HG03025 (cell line): ENCODE results near the gene CARD14.

Source experiments
- ATAC-seq: cut with Tn5 transposase; IDR thresholded peaks from one replicate; pipeline ENCODE4 v1.9.1; 2021; ENCODE audit warnings: mild to moderate bottlenecking, moderate library complexity; ENCODE audit not compliant: unreplicated experiment, low FRiP score

CARD14 gene

GRCh38 chr17:80169784-80170500 is at the start of gene CARD14:
CARD14 (plus strand) TSS chr17:80170030; CDS start chr17:80181439, 11,409 bp downstream.
- ATAC-seq = no peak

DNA sequence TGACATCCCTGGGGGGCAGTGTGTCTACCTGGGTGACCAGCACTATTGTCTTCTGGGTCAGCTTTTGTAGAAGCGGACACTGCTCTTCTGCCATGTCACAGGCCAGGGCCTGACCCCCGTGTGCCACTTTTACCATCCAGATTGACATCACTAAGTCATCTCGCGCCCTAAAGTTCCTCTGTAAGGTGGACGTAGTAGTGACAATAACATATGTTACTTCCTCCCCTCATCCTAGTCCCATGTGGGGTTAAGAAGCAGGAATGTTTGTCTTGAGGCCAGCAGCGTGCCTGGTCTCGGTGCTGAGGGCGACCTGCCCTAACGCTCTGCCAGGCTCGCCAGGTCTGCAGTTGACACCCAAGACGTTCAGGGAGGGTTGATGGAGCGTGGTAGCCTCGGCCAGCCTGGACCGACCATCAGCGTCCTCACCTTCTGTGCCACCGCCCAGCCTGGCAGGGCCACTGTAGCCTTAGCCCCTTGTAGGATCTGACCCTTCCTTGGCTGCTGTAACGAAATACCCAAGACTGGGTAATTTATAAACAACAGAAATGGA is 47.7 kb upstream of the CARD14 start:
- no peak for ATAC-seq

DNA sequence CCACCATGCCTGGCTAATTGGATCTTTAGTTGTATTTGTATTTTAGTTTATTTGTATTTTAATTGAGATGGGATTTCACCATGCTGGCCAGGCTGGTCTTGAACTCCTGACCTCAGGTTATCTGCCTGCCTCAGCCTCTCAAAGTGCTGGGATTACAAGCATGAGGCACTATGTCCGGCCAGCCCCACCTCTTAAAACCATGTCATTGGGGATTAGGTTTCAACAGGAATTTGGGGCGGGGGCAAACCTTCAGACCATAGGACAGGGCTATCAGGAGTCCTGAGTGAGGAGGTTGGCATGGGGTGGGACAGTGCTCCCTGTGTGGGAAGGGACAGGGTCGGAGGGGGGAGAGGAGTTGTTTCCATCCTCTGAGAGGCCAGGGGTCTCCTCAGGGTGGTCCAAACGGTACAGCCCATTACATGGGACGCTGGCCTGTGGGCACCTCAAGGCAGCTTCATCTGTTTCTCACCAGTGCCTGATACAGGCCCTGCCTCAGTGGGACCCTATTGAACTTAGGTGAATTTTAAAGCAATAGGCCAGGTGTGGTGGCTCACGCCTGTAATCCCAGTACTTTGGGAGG is 46.8 kb upstream of the CARD14 start:
- no peak for ATAC-seq

GRCh38 chr17:80123791-80124190 is 46.0 kb upstream of the CARD14 start:
- no peak for ATAC-seq

GRCh38 chr17:80124351-80124981 is 45.4 kb upstream of the CARD14 start:
- no peak for ATAC-seq

DNA sequence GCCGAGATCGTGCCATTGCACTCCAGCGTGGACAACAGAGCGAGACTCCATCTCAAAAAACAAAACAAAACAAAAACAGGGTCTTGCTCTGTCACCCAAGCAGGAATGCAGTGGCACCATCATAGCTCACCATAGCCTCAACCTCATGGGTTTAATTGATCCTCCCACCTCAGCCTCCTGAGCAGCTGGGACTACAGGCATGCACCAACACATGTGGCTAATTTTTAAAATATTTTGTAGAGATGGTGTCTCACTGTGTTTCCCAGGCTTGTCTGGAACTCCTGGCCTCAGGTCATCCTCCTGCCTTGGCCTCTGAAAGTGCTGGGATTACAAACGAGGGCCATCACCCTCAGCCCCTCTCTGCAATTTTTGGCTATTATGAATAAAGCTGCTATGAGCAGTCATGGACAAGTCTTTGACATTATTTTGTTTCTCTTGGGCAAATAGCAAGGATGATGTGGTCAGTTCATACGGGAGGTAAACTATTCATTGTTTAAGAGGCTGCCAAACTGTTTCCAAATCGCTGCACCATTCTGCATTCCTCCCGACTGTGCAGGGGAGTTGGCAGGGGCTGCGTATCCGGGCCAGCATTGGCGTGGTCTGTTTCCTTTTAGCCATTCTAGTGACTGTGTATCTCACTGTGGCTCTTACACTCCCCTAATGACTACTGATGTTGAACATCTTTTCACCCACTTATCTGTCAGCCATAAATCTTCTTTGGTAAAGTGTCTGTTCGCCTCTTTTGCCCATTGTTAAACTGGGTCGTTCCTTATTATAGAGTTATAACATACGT is 44.0 kb upstream of the CARD14 start:
- no peak for ATAC-seq

- no peak for ATAC-seq
Measured at GRCh38 chr17:80126449-80126715, 43.4 kb upstream of the CARD14 start.

GRCh38 chr17:80129006-80129565 is 40.7 kb upstream of the CARD14 start:
- ATAC-seq = no peak

DNA sequence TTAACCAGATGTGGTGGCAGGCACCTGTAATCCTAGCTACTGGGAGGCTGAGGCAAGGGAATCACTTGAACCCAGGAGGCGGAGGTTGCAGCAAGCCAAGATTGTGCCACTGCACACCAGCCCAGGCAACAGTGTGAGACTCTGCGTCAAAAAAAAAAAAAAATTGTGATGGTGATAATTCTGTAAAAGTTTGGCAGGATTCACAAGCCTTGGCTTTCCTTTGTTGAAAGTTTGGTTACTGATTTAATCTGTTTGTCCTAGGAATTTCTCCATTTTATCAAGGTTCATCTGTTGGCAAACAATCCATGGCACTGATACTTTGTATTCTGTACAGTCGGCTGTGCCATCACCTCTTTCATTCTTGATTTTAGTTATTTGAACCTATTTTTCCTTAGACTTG is 38.8 kb upstream of the CARD14 start:
- no peak for ATAC-seq

DNA sequence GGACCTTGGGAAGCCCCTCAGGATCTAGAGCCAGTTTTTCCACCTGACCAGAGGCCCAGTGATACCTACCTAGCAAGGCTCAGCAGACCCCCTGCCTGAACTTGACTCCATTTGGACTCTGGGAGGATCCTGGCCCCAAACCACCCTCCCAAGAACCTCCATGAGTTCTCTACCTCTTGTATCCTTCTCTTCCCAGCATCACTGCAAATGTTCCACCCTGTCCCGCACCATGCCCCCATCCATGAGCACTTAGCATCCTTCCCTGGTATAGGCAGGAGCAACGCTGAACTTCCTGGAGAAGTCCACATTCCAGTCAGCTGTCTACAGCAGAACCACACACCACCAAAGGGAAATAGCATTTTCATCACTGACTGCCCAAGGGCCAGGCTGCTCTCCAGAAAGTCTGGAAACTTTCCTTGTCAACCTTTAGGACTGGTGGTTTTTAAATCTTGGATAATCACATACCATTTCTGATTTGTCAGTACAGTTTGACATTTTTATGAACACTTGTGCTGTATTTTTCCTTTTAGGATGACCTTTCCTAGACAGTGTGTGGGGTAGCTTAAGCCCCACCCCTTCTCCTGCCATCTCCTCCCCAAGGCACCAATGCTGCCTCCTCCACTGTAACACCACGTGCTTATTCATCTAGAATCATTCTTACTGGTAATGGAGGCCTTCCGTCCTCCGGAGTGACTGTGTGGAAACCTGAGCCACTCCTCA is 36.8 kb upstream of the CARD14 start:
- no peak for ATAC-seq

DNA sequence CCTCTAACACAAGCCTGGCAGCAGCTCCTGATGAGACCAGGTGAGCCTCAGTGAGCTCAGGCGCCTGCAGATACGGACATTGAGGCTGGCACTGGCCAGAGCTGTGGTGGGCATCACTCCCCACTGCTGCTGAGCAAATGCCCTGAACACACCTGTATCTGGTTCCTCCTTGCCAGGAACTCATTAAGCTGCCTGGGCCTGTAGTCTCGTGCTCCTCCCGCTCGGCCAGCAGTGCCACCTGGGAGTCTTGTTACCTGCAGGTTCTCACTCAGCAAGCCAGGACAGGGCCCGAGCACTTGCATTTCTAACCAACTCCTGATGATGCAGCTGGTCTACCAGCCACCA is 36.2 kb upstream of the CARD14 start:
- ATAC-seq = no peak

DNA sequence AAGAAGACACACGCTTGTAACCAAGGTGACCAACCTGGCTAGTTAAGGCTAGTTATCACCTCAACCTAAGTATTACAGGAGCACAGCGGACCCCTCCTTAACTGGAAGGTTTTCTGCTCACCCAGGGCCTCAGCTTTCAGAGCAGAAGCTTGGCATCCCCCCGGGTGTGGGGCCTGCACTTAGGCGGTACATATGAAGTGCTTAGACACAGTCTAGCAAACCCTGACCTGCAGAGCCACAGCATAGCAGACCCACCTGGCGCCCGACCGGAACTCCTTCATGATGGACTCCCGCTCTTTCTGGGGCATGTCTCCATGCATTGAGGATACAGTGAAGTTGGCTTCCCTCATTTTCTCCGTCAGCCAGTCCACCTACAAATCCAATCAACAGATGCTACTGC is 32.7 kb upstream of the CARD14 start:
- ATAC-seq = no peak

DNA sequence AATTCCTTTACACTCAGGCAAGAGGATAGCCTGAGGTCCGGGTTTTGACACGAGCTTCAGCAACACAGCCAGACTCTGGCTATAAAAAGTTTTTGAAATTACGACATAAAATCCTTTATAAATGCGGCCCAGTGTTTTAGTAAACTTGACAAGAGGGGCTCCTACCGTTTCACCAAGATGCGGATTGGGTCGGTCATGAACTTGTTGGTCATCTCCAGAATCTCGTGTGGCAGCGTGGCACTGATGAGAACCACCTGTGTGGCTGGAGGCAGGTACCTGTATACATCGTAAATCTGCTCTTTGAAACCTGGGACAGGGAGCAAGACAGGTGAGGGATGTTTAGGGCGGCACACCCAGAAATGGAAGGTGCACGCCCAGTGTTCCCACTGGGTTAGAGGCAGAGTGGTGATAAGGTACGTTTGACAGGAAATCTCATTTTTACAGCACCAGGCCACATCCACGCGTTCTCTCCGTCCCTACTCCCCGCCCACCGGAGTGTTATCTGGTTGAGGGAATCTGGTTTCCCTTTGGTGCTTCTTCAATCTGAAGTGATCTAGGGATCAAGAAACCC is 30.9 kb upstream of the CARD14 start:
- ATAC-seq = no peak

DNA sequence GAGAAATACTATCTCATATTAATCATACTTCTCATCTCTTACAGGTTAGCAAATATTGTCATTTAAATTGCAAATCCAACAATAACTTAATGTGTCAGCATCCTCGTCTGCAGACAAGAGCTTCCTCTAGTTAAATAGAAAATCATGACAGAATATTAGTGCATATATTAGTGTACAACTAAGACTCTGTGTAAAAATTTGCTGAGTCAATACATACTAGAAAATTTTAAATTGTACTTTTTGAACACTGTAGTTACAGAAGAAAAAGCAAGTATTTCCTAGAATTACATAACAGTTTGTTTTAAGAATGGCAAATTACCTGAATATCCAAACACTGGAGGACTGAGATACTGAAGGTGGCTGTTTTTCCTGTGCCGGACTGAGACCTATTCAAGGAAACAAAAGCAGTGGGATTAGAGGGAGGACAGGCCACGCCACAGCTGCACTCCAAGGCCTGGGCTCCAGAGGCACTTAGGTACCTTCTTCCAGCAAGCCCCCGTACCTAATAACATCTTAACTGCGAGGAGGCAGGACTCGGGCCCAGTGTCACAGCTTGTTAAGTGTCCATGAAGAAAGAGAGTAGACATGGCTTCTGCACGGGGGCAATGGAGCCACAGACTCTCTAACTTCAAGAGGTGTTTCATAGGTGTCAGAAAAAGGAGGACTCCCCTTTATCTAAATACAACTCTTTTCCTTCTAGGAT is 28.2 kb upstream of the CARD14 start:
- ATAC-seq = no peak

DNA sequence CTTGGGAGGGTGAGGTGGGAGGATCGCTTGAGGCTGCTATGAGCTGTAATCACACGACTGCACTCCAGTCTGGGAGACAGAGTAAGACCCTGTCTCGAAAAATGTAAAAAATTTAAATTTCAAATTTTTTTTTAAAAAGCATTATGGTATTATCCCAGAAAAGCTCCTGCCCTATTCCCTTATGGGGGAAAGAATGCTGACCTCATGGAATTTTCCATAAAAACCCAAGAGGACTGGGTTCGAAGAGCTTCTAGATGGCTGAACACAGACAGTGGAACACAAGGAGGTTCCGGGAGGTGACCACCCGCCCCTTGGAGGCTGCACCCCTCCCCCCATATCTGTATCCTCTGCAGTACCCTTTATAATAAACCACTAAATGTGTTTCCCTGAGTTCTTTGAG is 26.9 kb upstream of the CARD14 start:
- no peak for ATAC-seq

DNA sequence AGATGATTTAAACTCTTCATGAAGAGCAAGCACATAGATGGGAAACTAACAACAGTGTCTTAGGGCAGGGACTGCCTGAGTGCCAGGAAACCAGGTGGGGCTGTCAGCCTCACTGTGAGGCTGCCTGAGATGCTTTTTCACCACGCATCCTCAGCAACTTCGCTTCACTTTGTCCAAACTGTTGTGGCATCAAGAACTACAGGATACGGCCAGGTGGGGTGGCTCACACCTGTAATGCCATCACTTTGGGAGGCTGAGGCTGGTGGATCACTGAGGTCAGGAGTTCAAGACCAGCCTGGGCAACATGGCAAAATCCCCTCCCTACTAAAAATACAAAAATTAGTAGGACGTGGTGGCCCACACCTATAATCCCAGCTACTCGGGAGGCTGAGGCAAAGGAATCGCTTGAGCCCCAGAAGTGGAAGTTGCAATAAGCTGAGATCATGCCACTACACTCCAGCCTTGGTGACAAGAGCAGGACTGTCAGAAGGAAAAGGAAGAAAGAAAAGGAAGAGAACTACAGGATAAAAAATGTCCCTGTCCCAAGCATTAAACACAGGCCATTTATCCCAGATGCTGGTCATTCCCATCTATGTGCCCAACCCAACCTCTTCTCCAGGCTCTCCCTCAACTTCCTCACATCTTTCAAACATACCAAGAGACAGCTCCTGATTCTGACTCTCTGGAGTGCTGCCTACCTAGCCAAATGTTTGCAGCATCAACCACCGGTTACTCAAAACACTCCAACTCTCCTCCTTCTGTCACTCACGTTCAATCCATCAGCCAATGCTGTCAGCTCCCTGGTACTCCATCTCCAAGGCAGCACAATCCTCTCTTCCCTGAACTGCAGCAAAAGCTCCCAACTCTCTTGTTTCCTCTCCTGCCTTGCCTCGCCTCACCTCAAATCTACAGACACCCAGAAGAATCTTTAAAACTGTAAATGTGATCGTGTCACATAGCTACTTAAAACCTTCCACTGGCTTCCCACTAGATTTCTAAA is 24.5 kb upstream of the CARD14 start:
- no peak for ATAC-seq

DNA sequence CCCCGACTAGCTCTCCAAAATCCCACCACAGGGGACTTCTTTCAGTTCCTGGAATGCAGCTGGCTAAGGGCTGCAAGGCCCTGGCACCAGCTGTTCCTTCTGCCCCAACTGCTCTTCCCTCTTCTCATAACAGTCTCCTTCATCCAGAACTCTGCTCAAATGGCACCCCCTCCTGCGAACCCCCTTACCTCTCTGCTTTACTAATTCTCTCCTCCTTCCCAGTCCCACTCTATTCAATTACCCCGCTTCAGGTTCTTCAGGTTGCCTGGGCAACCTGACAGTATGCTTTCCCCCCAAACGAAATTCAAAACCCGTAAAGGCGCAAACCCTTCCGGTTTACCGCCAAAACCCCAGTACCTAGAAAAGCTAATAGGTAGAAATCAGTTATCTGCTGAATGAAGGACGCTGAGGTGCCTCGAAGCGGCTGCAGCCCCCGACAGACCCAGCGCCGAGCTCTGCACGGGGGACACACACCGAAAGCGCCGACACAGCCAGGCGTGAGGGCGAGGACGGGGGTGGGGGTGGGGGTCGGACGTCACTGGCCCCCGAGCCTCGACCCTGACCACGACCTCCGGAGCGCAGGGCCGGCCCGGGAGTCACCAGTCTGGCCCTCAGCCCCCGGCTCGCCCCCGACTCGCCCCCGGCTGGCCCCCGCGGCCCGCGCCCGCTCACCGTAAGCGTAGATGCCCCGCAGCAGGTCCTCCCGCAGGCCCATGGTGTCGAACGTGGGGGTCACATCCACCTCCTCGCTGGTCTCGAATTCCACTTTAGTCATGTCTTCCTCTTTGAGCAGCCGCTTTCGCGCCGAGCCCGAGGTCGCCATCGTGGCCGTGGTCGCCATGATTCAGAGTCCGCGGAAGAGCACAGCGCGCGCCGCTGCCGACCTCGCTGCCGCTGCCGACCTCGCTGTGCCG is 23.5 kb upstream of the CARD14 start:
- peak; percentile 25 for ATAC-seq
